ENCODE data around the gene BCL2. TPM values are rescaled to one million over a fixed set of nuclear protein-coding genes. Genes with fewer than 3 reads are reported as not detected.

Gene BCL2
- total RNA-seq, 1 experiment from 2014 or later, result 1.3 TPM

GRCh38 chr18:63098018-63098981 is 221.3 kb downstream of the BCL2 start:
- no CpG with 5 or more reads among the region's 16 CpGs for WGBS (ENCODE audit: extremely low coverage, insufficient read length, low lambda C conversion rate)

More at GRCh38 chr18:63098018-63098981, 221.3 kb downstream of the BCL2 start:
- H3K79me2 ChIP-seq (ENCODE audit: insufficient read depth, low read length), result no peaks in the 10 kb centered on the region
- H3K27ac ChIP-seq (ENCODE audit: insufficient read length, low read depth, low read length), result no peak overlapping the region
- H3K27me3 ChIP-seq (ENCODE audit: insufficient read depth, low read length), result no peaks in the 10 kb centered on the region
- no peak overlapping the region for H2AFZ ChIP-seq (ENCODE audit: low read length)
- no peak for DNase-seq
- Mint-ChIP-seq H3K27me3 (ENCODE audit: low read depth) (no peaks in the 10 kb centered on the region), H3K9me3 (peaks cover 0 to 3% of the 10 kb centered on the region in 2 experiments; a peak in 3 of 5 replicates), H3K4me3 (no peak overlapping the region), H3K36me3 (ENCODE audit: insufficient read depth in 1 of 3, low read depth in 3 of 3) (peaks cover 0 to 4% (median 3%) of the 10 kb centered on the region in 3 experiments; a peak in 4 of 7 replicates), H3K27ac (no peak overlapping the region; a peak in 2 of 7 replicates), H3K4me1 (peaks cover 0 to 10% of the 10 kb centered on the region in 2 experiments; a peak in 3 of 4 replicates)
- no peaks in the 10 kb centered on the region for H3K9me3 ChIP-seq (ENCODE audit: control insufficient read depth, low read depth, low read length)
- no peak overlapping the region for H2BK15ac ChIP-seq (ENCODE audit: low read depth, low read length)
- peaks cover 2% of the 10 kb centered on the region for H4K20me1 ChIP-seq (ENCODE audit: control insufficient read depth, insufficient read depth, insufficient read length)
- TF ChIP-seq CTCF (conservative IDR thresholded peaks at IDR 0.05), result no peak
- no peak overlapping the region for H2BK5ac ChIP-seq (ENCODE audit: insufficient read length, low read length)
- H3K4me2 ChIP-seq (ENCODE audit: insufficient read depth, insufficient read length, low read length), result no peak overlapping the region
- no peak overlapping the region for H4K91ac ChIP-seq (ENCODE audit: insufficient read length, low read depth, low read length)
- H3K4me1 ChIP-seq (ENCODE audit: insufficient read depth, low read length), result no peaks in the 10 kb centered on the region; the same call in 1 of the 2 replicates
- H3T11ph ChIP-seq (ENCODE audit: low read length), result no peak overlapping the region
- no peak overlapping the region for H3K56ac ChIP-seq (ENCODE audit: insufficient read length, low read depth, low read length)
- no peak overlapping the region for H2AK5ac ChIP-seq (ENCODE audit: insufficient read length, low read length)
- H3K23ac ChIP-seq (ENCODE audit: insufficient read length, low read depth, low read length), result no peak overlapping the region
- H2BK120ac ChIP-seq (ENCODE audit: low read depth, low read length, poor library complexity, severe bottlenecking), result no peak overlapping the region
- H3K14ac ChIP-seq (ENCODE audit: insufficient read depth, low read length), result no peak overlapping the region
- no peak overlapping the region for H3K4ac ChIP-seq (ENCODE audit: low read depth, low read length)
- no peak overlapping the region for H4K8ac ChIP-seq (replicated peaks; ENCODE audit: insufficient read length, low read depth, low read length)
- H3K23me2 ChIP-seq (ENCODE audit: insufficient read length, low read depth, low read length, poor library complexity, severe bottlenecking), result no peaks in the 10 kb centered on the region
- no peak overlapping the region for H4K5ac ChIP-seq (ENCODE audit: insufficient read length, low read depth, low read length)
- H2BK20ac ChIP-seq (ENCODE audit: low read depth, low read length, poor library complexity, severe bottlenecking), result no peak overlapping the region
- H2BK12ac ChIP-seq (ENCODE audit: insufficient read length, low read depth, low read length), result no peak overlapping the region
- H3K9ac ChIP-seq (ENCODE audit: extremely low read depth, insufficient read length, low read length), result no peak overlapping the region
- H3K79me1 ChIP-seq (ENCODE audit: insufficient read depth, low read depth, low read length, poor library complexity, severe bottlenecking), result no peaks in the 10 kb centered on the region
- no peak overlapping the region for H3K18ac ChIP-seq (ENCODE audit: insufficient read length, low read depth, low read length)

All from H9 (cell line).